ENCODE data around the gene CD47. TPM values are rescaled to one million over a fixed set of nuclear protein-coding genes. Genes with fewer than 3 reads are reported as not detected.

CD47 gene
- total RNA-seq, 1 experiment from 2014 or later: 16.3 TPM

GRCh38 chr3:108021533-108021932 is 69.3 kb downstream of the CD47 start:
- peaks cover 4% of the 10 kb centered on the region for H3K9me3 Mint-ChIP-seq
- ATAC-seq: no peak
- TF ChIP-seq ZNF671 (CRISPR knock-in tag; IDR thresholded peaks at IDR 0.05): no peak
- no peak for TF ChIP-seq SMAD4 (CRISPR knock-in tag; IDR thresholded peaks at IDR 0.05)
- TF ChIP-seq GRHL2 (CRISPR knock-in tag; IDR thresholded peaks at IDR 0.05; ENCODE audit: insufficient replicate concordance, severe bottlenecking): no peak
- TF ChIP-seq NFATC4 (CRISPR knock-in tag; IDR thresholded peaks at IDR 0.05): no peak
- TF ChIP-seq, protein P1, sequence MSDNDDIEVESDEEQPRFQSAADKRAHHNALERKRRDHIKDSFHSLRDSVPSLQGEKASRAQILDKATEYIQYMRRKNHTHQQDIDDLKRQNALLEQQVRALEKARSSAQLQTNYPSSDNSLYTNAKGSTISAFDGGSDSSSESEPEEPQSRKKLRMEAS (CRISPR knock-in tag; IDR thresholded peaks at IDR 0.05): no peak
- TF ChIP-seq GABPB1 (CRISPR knock-in tag; IDR thresholded peaks at IDR 0.05): no peak
- TF ChIP-seq ATF2 (CRISPR knock-in tag; IDR thresholded peaks at IDR 0.05; ENCODE audit: borderline replicate concordance, low read depth): no peak
- no peak for TF ChIP-seq E2F4 (CRISPR knock-in tag; IDR thresholded peaks at IDR 0.05; ENCODE audit: borderline replicate concordance, low read depth)
- no peak for TF ChIP-seq ELF4 (CRISPR knock-in tag; IDR thresholded peaks at IDR 0.05; ENCODE audit: low read depth)
- H3K36me3 Mint-ChIP-seq: 0 out of 2 replicates have a peak, but pooled peaks cover 3% of the 10 kb centered on the region
- H3K4me3 Mint-ChIP-seq: no peak overlapping the region
- no peak for DNase-seq (ENCODE audit: low spot score)
- H3K27ac Mint-ChIP-seq: no peak overlapping the region
- peaks cover 37% of the 10 kb centered on the region for H3K4me1 Mint-ChIP-seq
- peaks cover 3% of the 10 kb centered on the region; the same call in 1 of the 2 replicates for H3K27me3 Mint-ChIP-seq (ENCODE audit: low read depth)
- CTCF ChIA-PET: no interaction called here
- POLR2A ChIA-PET: no interaction called here

- DNase-seq (ENCODE audit: low spot score) (no peak), ATAC-seq (no peak)
- H3K4me3 Mint-ChIP-seq: no peak overlapping the region
- H3K27ac Mint-ChIP-seq: no peak overlapping the region
- H3K27me3 Mint-ChIP-seq (ENCODE audit: low read depth): peaks cover 3% of the 10 kb centered on the region; the same call in 1 of the 2 replicates
- H3K4me1 Mint-ChIP-seq: peaks cover 37% of the 10 kb centered on the region
- TF ChIP-seq HMGA2 (CRISPR knock-in tag; IDR thresholded peaks at IDR 0.05): no peak
- no peak for TF ChIP-seq ZNF532 (CRISPR knock-in tag; IDR thresholded peaks at IDR 0.05; ENCODE audit: borderline replicate concordance)
- TF ChIP-seq NFE2L1 (CRISPR knock-in tag; IDR thresholded peaks at IDR 0.05): no peak
- TF ChIP-seq, protein P2, sequence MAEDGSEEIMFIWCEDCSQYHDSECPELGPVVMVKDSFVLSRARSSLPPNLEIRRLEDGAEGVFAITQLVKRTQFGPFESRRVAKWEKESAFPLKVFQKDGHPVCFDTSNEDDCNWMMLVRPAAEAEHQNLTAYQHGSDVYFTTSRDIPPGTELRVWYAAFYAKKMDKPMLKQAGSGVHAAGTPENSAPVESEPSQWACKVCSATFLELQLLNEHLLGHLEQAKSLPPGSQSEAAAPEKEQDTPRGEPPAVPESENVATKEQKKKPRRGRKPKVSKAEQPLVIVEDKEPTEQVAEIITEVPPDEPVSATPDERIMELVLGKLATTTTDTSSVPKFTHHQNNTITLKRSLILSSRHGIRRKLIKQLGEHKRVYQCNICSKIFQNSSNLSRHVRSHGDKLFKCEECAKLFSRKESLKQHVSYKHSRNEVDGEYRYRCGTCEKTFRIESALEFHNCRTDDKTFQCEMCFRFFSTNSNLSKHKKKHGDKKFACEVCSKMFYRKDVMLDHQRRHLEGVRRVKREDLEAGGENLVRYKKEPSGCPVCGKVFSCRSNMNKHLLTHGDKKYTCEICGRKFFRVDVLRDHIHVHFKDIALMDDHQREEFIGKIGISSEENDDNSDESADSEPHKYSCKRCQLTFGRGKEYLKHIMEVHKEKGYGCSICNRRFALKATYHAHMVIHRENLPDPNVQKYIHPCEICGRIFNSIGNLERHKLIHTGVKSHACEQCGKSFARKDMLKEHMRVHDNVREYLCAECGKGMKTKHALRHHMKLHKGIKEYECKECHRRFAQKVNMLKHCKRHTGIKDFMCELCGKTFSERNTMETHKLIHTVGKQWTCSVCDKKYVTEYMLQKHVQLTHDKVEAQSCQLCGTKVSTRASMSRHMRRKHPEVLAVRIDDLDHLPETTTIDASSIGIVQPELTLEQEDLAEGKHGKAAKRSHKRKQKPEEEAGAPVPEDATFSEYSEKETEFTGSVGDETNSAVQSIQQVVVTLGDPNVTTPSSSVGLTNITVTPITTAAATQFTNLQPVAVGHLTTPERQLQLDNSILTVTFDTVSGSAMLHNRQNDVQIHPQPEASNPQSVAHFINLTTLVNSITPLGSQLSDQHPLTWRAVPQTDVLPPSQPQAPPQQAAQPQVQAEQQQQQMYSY (CRISPR knock-in tag; IDR thresholded peaks at IDR 0.05): no peak
- TF ChIP-seq ZNF423 (CRISPR knock-in tag; IDR thresholded peaks at IDR 0.05): peak; percentile 82
- TF ChIP-seq E2F4 (CRISPR knock-in tag; IDR thresholded peaks at IDR 0.05; ENCODE audit: borderline replicate concordance, low read depth): no peak
- no peak for TF ChIP-seq FOXJ3 (CRISPR knock-in tag; IDR thresholded peaks at IDR 0.05; ENCODE audit: borderline replicate concordance)
- no peak for TF ChIP-seq ZNF121 (CRISPR knock-in tag; IDR thresholded peaks at IDR 0.05)
- ChIA-PET POLR2A (no interaction called here), CTCF (no interaction called here)
- H3K36me3 Mint-ChIP-seq: no peaks in the 10 kb centered on the region
- H3K9me3 Mint-ChIP-seq: peaks cover 6% of the 10 kb centered on the region
Measured at GRCh38 chr3:108021131-108021530, 69.7 kb downstream of the CD47 start.
